IMR-90 (cell line): ENCODE data around the gene ANKRD11.

Experiments
- CEBPB ChIP-seq: IDR thresholded peaks from 2 replicates; pipeline ENCODE4 v1.6.1; 2012; ENCODE audit warnings: low read depth, low read length, improper control_type of control experiment
- CHD1 ChIP-seq: IDR thresholded peaks from 2 replicates; pipeline ENCODE4 v1.6.1; 2012; ENCODE audit warnings: low read depth, low read length, improper control_type of control experiment
- FOS ChIP-seq: fragments of 150-350 bp; IDR thresholded peaks from 2 replicates; pipeline ENCODE4 v1.6.1; 2016; ENCODE audit warnings: low read depth, low read length
- MAFK ChIP-seq: IDR thresholded peaks from 2 replicates; pipeline ENCODE4 v1.6.1; 2012; ENCODE audit warnings: low read depth, low read length, improper control_type of control experiment
- MAZ ChIP-seq: IDR thresholded peaks from 2 replicates; pipeline ENCODE4 v1.6.1; 2012; ENCODE audit warnings: low read depth, mild to moderate bottlenecking, low read length, improper control_type of control experiment, moderate library complexity, borderline replicate concordance
- MXI1 ChIP-seq: IDR thresholded peaks from 2 replicates; pipeline ENCODE4 v1.6.1; 2012; ENCODE audit warnings: low read depth, mild to moderate bottlenecking, low read length, moderate library complexity, borderline replicate concordance
- POLR2A ChIP-seq: IDR thresholded peaks from 2 replicates; pipeline ENCODE4 v1.6.1; 2012; ENCODE audit warnings: mild to moderate bottlenecking, low read depth, low read length
- RAD21 ChIP-seq: IDR thresholded peaks from 2 replicates; pipeline ENCODE4 v1.6.1; 2012; ENCODE audit warnings: low read length, improper control_type of control experiment
- RCOR1 ChIP-seq: IDR thresholded peaks from 2 replicates; pipeline ENCODE4 v1.6.1; 2012; ENCODE audit warnings: mild to moderate bottlenecking, low read length, improper control_type of control experiment; ENCODE audit not compliant: insufficient replicate concordance
- RFX5 ChIP-seq: IDR thresholded peaks from 2 replicates; pipeline ENCODE4 v1.8.0; 2012; ENCODE audit warnings: low read depth, mild to moderate bottlenecking, low read length, moderate library complexity
- SMC3 ChIP-seq: fragments of 150-350 bp; IDR thresholded peaks from 2 replicates; pipeline ENCODE4 v1.6.1; 2016; ENCODE audit warnings: low read depth, mild to moderate bottlenecking, antibody characterized with exemption, low read length, moderate library complexity
- TF ChIP-seq, protein P1 (sequence below): fragments of 150-350 bp; IDR thresholded peaks from 2 replicates; pipeline ENCODE4 v1.6.1; 2017; ENCODE audit warnings: mild to moderate bottlenecking, antibody characterized with exemption, low read length, low read depth
- TF ChIP-seq, protein P2 (sequence below): conservative IDR thresholded peaks from 2 replicates; pipeline ENCODE4 v1.5.1; 2012; ENCODE audit warnings: mild to moderate bottlenecking, low read depth, low read length, improper control_type of control experiment

DNA sequence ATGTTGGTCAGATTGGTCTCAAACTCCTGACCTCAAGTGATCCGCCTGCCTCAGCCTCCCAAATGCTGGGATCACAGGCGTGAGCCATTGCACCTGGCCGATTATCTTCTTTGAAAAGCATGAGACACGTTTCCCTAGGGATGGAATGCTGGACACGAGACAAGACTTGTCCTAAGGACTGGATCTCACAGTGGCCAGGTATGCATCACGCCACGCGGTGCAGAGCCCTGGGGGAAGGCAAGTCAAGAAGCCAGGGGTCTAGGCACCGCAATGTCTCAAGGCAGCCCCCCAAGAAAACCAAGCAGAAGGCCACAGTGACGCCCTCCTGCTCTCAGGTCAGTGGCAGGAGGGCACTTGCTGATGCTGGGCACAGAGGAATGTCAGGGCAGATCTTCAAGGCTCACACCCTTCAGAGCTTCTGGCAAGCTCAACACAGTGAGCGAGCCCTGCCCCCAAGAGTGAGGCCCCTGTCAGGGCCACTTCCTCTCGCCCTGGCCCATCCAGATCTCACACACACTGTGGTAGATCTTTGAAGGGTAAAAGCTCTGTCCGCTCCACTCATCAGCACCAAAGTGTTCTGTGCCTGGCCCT is 138.2 kb downstream of the ANKRD11 start:
- TF ChIP-seq, protein P1, sequence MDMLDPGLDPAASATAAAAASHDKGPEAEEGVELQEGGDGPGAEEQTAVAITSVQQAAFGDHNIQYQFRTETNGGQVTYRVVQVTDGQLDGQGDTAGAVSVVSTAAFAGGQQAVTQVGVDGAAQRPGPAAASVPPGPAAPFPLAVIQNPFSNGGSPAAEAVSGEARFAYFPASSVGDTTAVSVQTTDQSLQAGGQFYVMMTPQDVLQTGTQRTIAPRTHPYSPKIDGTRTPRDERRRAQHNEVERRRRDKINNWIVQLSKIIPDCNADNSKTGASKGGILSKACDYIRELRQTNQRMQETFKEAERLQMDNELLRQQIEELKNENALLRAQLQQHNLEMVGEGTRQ, result no peak
- no peak for TF ChIP-seq POLR2A
- TF ChIP-seq RFX5, result no peak
- TF ChIP-seq SMC3, result no peak
- TF ChIP-seq, protein P2, sequence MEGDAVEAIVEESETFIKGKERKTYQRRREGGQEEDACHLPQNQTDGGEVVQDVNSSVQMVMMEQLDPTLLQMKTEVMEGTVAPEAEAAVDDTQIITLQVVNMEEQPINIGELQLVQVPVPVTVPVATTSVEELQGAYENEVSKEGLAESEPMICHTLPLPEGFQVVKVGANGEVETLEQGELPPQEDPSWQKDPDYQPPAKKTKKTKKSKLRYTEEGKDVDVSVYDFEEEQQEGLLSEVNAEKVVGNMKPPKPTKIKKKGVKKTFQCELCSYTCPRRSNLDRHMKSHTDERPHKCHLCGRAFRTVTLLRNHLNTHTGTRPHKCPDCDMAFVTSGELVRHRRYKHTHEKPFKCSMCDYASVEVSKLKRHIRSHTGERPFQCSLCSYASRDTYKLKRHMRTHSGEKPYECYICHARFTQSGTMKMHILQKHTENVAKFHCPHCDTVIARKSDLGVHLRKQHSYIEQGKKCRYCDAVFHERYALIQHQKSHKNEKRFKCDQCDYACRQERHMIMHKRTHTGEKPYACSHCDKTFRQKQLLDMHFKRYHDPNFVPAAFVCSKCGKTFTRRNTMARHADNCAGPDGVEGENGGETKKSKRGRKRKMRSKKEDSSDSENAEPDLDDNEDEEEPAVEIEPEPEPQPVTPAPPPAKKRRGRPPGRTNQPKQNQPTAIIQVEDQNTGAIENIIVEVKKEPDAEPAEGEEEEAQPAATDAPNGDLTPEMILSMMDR, result no peak
- TF ChIP-seq RCOR1, result no peak
- TF ChIP-seq CEBPB, result no peak
- no peak for TF ChIP-seq RAD21
- no peak for TF ChIP-seq CHD1
- no peak for TF ChIP-seq MAFK
- TF ChIP-seq MAZ, result no peak
- no peak for TF ChIP-seq FOS
- no peak for TF ChIP-seq MXI1
